Measurements from ENCODE around the gene FAM216B. TPM values are rescaled to one million over a fixed set of nuclear protein-coding genes. Genes with fewer than 3 reads are reported as not detected.
"Not testable (repeated sequence)": the region's sequence is repeated elsewhere in the genome, so short reads cannot be mapped to it uniquely, and the experiment has no call there.

FAM216B gene
- total RNA-seq, 1 experiment from 2014 or later: 2.2 TPM

DNA sequence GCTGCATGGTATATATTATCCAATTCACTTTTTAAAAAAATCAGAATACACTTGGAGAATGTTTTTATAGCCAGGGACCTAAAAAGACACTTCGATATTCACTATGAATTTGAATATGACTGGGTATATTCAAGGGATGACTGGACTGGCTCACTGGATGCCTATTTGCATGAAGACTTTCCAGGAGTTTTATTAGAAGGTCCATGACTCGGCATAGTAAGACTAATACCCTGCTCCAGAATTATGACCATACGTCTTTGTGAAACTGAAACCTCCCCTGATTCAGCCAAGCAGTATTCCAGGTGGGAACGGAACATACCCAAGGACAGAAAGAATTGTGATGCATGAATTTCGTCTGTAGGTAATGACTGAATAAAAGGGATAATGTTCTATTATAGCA, 3.9 kb upstream of the FAM216B start:
- DNase-seq (ENCODE audit: extremely low read depth, low read depth): no peak

- DNase-seq (ENCODE audit: extremely low read depth, low read depth): no peak
These were observed 1.3 kb upstream of the FAM216B start for GRCh38 chr13:42780044-42780443.

- DNase-seq (ENCODE audit: extremely low read depth, low read depth): no peak
These were observed 5.3 kb downstream of the FAM216B start for GRCh38 chr13:42786715-42787114.

DNA sequence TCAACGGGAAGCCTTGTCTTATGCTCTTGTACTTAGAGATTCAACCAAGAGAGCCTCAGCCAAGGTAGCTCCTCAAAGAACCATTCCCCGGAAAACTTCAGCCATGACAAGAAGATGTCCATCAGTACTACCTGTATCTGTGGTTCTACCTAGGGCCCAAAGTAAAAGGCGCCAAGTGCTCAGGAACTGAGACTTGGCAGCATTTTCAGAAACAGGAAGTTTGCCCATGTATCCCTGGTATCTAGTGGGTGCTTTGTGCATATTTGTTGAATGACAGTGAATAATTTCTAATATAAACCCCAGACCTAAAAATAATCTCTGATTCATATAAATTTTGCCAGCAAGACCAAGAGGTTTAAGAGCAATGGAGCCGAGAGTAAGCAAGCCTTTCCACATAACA, 7.2 kb downstream of the FAM216B start:
- DNase-seq (ENCODE audit: extremely low read depth, low read depth): no peak

DNA sequence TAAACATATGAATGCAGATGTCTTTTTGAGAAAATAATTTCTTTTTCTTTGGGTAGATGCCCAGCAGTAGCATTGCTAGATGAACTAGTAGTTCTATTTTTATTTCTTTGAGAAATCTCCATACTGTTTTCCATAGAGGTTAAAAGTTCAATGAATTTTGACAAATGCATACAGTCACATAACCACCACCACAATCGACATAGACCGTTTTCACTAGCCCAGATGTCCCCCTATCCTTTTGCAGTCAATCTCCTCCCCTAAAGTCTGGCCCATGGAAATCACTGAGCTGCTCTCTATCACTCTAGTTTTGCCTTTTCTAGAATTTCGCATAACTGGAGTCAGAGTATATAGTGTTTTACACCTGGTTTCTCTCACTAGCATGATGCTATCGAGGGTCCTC, 10.8 kb downstream of the FAM216B start:
- DNase-seq (ENCODE audit: extremely low read depth, low read depth): no peak

- DNase-seq (ENCODE audit: extremely low read depth, low read depth): no peak
These were observed 13.3 kb downstream of the FAM216B start for GRCh38 chr13:42794577-42795275.

DNA sequence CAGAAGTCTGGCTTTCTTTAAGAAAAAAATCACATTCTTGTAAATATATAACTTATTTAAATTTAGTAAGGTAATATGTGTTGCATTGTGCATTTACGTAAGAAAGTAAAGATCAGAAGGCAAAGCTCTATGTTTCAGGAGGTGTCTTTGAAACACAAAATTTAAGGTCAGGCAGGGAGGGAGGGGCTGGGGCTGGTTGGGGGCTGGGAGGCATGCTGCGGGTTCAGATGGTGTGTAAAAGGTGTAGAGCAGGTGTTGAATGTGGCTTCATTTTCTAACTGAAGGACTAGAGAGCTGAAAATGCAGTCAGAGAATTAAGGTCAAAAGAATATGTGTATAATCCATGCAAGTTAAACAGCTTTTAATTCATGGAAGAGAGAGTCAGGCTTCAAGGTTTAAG, 14.3 kb downstream of the FAM216B start:
- no peak for DNase-seq (ENCODE audit: extremely low read depth, low read depth)

DNA sequence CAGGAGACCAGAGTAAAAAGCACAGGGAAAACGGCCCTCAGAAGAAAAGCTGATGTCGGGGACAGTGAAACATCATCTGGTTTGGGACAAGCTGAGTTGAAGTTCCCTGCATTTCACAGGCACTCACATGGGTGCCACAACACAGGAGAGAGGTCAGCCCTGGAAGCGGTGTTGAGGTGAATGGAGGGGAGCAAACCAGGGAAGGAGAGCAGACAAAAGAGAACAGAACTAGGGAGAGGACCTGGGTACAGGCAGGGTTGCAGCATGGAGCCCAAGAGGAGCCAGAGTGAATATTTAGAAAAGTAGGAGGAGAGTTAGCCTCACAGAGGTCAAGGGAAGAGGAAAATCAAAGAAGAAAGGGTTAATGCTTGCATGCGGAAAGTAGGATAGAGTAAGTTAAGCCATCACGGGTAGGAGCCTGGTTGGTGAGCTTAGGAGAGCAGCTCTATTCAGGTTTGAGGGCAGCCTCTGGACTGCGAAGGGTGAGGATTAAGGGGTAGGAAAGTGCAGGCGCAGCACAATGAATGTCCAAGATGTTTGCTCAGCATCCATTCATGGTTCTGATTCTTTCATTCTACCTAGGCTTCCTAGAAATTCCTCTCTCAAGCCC, 15.5 kb downstream of the FAM216B start:
- DNase-seq (ENCODE audit: extremely low read depth, low read depth): no peak

DNA sequence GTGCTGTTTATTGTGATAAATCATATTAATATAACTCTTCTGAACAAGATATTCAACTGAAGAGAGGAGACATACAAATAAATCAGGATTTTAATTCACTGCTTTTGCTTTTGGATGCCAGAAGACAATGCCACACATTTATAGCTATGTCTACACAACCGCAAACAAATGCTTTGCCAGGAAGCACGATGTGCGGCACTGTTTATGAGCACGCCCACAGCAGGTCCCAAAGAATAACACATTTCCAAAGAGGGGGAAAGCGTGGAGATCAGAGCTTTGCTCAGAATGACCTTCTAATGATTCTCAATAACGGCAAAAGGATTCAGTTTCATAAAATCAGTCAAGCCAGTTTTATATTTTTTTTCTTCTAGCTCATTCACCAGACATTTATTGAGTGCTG, 16.7 kb downstream of the FAM216B start:
- no peak for DNase-seq (ENCODE audit: extremely low read depth, low read depth)

- no peak for DNase-seq (ENCODE audit: extremely low read depth, low read depth)
These were observed 18.8 kb downstream of the FAM216B start for GRCh38 chr13:42800109-42800643.

- no peak for DNase-seq (ENCODE audit: extremely low read depth, low read depth)
These were observed 22.3 kb downstream of the FAM216B start for GRCh38 chr13:42803563-42804204.

GRCh38 chr13:42804244-42804874, 23.0 kb downstream of the FAM216B start:
- no peak for DNase-seq (ENCODE audit: extremely low read depth, low read depth)

- DNase-seq (ENCODE audit: extremely low read depth, low read depth): no peak
These were observed 25.9 kb downstream of the FAM216B start for GRCh38 chr13:42807241-42807640.

- peak; percentile 8 for DNase-seq (ENCODE audit: extremely low read depth, low read depth)
These were observed 26.5 kb downstream of the FAM216B start for GRCh38 chr13:42807866-42808265.

- DNase-seq (ENCODE audit: extremely low read depth, low read depth): no peak
These were observed 27.1 kb downstream of the FAM216B start for GRCh38 chr13:42808341-42808940.

- DNase-seq (ENCODE audit: extremely low read depth, low read depth): no peak
These were observed 30.9 kb downstream of the FAM216B start for GRCh38 chr13:42812316-42812715.

GRCh38 chr13:42814868-42815267, 33.5 kb downstream of the FAM216B start:
- DNase-seq (ENCODE audit: extremely low read depth, low read depth): peak; percentile 46

DNA sequence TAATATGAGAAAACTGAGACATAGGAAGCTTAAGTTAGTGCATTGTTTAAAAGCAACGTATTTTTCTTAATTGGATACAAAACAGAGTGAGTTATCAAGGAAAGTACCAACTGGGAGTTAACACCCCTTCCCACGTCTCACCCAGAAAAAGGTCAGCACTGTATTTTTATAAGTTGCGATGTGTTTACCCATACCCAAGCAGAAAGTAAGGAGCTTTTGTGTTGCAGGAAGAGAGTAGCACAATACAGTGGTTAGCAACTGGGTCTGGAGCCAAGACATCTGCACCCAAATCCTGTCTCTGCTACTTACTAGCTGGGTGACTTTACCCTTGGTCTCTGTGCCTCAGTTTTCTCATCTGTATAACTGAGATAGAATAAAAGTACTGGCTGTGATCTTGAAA, 34.3 kb downstream of the FAM216B start:
- DNase-seq (ENCODE audit: extremely low read depth, low read depth): no peak

GRCh38 chr13:42816538-42816937, 35.2 kb downstream of the FAM216B start:
- DNase-seq (ENCODE audit: extremely low read depth, low read depth): no peak

DNA sequence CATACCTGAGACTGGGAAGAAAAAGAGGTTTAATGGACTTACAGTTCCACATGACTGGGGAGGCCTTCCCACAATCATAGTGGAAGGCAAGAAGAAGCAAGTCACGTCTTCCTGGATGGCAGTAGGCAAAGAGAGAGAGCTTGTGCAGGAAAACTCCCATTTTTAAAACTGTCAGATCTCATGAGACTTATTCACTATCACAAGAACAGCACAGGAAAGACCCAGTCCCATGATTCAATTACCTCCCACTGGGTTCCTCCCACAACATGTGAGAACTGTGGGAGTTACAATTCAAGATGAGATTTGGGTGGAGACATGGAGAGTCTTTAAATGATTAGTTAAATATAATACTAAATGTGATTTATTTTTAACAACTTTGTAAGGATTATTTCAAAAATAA, 38.3 kb downstream of the FAM216B start:
- DNase-seq (ENCODE audit: extremely low read depth, low read depth): not testable (repeated sequence)

- no peak for DNase-seq (ENCODE audit: extremely low read depth, low read depth)
These were observed 39.1 kb downstream of the FAM216B start for GRCh38 chr13:42820451-42820850.
